GM21367 (cell line): ENCODE measurements around the gene CRACR2B.

Experiments
- ATAC-seq: cut with Tn5 transposase; IDR thresholded peaks from one replicate; pipeline ENCODE4 v1.9.1; 2021; ENCODE audit not compliant: unreplicated experiment

Gene CRACR2B

GRCh38 chr11:794766-795633, 32.7 kb upstream of the CRACR2B start:
- ATAC-seq: no peak

DNA sequence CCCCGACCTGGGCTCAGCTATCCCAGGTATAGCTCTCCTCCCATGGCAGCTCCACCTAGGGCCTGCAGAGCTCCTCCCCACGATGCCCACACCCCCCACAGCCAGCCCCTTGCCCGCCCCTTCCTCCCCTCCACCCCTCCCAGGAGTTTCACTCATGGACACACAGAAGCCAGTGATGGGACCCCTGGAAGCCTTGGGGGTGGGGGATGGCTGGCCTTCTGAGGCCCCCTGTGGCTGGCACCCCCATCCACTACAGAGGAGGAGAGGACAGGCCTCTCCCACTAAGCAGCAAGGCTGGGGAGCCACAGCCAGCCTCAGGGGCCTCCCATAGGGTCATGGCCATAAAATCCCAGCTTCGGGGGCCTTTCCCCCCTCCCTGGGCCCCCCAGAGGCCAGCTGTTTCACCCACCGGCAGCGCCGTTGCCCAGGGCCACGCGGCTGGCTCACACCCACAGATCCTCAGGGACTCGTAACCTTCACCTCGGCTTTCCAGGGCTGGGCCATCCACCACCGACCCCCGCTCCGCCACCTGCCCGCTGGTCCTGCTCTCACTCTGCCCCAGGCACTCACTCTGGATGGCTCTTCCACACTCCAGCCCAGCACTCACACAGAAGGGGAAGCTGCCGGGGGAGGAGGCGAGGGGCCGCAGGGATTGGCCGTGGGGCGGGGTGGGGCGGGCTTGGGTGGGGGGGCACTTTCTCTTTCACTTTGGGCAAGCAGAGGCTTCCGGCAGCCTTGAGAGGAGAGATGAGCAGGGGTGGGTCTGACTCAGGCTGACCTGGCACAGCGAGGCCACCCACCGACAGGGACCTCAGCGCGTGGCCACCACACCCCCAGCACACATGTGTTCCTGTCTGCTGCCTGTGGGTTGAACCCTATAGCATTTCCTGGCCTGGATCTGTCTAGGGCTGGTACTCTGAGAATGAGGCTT, 31.8 kb upstream of the CRACR2B start:
- no peak for ATAC-seq

- no peak for ATAC-seq
These were observed 31.0 kb upstream of the CRACR2B start for GRCh38 chr11:796565-797295.

GRCh38 chr11:797296-798092, 30.2 kb upstream of the CRACR2B start:
- peak; percentile 26 for ATAC-seq

GRCh38 chr11:798093-798713, 29.5 kb upstream of the CRACR2B start, which contains the start of gene SLC25A22:
Gene SLC25A22 (minus strand): TSS chr11:798281. CDS start chr11:795006, 3,275 bp downstream.
- peak; percentile 43 for ATAC-seq

GRCh38 chr11:799641-800316, 27.9 kb upstream of the CRACR2B start:
- no peak for ATAC-seq

DNA sequence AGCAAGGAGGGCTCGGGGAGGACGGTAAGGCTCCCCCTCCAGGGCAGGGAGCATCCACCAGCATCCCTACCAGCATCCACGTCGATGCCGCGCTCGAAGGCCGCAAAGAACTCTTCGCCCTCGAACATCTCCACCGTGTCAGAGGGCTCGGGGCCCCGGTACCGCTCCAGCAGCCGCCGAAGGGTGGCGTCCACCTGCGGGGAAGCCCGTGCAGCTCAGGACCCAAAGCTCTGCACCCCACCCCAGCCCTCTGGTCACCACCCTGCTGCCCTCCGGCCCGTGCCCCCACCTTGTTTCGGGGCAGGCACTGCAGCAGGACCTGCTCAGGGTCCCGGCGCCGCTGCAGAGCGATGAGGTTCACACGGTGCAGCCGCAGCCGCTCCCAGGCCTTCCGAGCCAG, 27.2 kb upstream of the CRACR2B start:
- no peak for ATAC-seq

DNA sequence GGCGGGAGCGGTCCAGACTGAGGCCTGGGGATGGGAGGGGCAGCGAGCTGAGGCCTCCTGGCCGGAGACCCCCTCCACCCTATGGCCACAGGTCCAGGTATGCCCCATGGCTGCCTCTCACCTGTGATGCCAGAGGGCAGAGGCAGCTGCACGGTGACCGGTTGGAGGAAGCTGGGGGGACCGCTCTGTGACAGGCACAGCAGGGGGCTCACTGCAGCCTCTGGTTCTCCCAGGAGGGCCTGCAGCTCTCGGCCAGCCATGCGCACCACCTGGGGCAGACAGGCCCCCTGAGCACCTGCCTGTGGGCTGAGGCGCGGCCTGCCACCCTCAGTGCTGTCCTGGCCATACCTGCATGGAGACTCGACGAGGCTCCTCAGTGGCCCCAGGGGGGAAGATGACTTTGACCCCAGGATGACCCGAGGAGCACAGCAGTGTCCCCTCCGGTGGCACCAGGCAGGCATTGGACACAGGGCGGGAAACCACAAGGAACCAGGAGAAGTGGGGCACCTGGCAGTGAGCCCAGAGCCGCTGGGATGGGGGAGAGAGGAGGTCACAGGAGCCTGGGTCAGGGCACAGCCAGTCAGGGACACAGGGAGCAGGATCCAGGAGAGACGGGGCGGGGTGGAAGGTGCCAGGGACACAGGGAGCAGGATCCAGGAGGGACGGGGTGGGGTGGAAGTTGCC, 26.5 kb upstream of the CRACR2B start:
- no peak for ATAC-seq

DNA sequence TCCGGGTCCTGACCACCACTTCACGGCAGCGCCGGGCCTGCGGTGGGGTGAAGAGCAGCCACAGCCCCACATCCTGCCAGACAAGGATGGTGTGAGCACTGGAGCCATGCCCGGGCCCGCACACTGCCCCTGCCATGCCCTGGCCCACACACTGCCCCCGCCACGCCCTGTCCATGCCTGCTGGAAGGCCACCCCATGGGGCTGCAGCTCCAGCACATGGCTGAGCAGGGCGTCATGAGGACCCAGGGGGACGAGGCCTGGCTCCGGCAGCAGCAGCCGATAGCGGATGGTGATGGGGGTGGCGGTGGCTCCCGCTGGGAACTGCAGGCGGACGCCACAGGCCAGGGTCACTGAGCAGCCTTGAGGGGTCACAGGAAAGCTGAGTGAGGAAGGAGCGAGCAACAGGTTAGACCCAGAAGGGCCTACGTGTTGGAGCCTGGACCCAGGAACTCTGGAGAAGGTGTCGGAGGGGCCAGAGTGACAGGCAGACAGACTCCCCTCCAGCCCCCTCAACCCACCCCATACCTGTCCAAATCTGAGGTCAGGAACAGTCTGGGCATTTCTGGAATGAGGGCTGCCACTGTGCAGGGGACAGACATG, 25.6 kb upstream of the CRACR2B start:
- no peak for ATAC-seq

DNA sequence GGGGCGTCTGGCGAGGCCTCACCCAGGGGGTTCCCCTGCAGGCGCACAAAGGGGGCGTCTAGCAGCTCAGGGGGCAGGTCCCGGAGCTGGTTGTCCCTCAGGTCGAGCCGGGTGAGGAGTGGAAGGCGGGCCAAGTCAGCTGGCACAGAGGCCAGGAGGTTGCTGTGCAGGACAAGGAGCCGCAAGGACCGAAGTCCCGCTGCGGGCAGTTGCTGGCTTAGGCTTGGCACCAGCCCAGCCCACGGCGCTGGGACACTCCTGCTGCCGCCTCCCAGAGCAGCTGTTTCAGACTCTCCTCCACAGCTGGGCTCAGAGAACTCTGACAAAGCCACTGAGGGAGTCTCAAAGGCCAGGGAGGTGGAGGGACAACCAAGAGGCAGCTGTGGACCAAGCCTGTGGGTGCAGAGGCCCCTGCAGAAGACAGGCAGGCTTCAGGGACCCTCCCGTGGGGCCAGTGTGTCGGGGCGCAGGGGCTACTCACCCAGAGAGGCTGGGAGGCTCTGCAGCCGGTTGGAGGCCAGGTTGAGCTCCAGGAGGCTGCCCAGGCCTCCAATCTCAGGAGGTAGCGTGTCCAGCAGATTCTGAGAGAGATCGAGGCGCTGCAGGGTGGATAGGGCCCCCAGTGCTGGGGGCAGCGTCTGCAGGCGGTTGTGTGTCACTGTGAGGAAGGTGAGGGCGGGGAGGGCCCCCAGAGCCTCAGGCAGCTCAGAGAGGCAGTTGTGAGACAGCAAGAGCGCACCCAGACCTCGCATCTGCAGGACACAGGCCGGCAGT, 24.8 kb upstream of the CRACR2B start:
- no peak for ATAC-seq

GRCh38 chr11:803467-803742, 24.3 kb upstream of the CRACR2B start:
- ATAC-seq: no peak

DNA sequence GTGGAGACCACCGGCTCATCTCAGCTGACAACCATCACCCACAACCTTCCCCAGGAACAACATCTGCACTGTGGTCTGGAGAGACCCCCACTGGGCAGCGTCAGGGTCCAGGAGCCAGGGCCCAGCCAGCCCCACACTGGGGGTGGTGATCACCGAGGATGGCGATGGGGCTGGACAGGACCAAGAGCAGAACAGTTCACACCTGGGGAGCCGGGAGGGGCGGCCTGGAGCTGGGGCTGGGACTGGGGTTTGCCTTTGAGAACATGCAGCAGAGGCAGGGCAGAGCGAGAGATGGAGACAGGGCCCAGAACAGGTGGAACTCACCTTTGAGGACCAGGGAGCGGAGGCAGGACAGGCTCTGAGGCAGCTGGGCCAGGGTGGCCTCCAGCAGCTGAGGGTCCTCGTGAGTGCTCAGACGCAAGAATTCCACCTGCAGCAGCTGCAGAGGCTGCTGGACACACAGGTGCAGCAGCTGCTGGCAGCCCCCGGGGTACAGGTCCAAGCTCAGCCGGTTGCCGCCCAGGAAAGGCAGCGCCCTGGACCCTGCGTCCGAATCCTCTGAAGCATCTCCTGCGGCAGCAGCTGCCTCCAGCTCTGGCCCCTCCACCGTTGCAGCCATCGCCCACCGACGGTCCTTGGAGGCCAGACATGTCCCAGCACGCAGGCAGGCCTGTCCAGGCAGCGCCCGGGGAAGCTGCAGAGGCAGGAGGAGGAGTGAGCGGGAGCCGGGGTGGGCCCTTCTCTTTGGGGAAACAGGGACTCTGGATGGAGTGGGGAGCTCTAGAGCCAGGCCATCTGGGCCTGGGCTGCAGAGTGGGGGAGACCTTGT, 23.7 kb upstream of the CRACR2B start:
- no peak for ATAC-seq

GRCh38 chr11:804599-804964, 23.1 kb upstream of the CRACR2B start:
- no peak for ATAC-seq

- ATAC-seq: no peak
These were observed 19.1 kb upstream of the CRACR2B start for GRCh38 chr11:808427-809286.

DNA sequence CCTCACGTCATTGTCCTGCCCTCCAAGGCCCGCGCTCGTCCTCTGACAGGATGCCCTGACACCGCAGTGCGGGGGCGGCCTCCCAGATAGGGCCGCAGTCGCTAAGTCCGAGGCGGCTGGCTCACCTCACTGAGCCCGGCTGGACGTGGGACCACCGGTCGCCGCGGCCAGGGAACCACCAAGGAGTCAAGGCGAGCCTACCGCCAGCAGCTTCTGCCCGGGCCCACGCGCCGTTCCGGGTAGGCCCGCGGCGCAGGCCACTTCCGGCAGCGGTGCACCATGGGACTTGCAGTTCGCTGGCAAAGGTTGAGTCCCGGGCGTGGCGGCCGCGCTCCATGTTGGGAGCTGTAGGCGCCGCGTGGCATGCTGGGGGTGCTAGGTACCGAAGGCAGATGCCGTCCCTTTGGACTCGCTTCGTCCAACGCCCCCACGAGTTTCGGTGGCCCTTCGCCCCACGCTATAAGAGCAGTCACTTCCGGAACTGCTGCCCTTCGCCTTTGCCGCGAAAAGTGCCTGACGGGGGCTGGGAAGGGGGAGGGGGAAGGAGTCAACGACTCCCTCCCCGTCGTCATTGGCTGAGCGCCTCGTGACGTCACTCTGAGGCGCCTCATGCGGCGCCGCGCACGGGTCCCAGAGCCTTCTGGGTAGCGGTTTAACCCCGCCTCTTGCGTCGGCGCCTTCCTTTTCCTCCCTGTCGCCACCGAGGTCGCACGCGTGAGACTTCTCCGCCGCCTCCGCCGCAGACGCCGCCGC, 18.3 kb upstream of the CRACR2B start, which contains the start of gene RPLP2:
TSS of gene RPLP2 (plus strand) at position 681 of the 753 bp plus-strand sequence. CDS start 268 bp downstream, outside the sequence.
- ATAC-seq: peak; percentile 55
